NT2/D1 (cell line): ENCODE data around the gene AOX1.

Source experiments
- SUZ12 ChIP-seq: IDR thresholded peaks from 2 replicates; pipeline ENCODE4 v1.6.1; 2011; ENCODE audit not compliant: insufficient read length, insufficient read depth; ENCODE audit errors: extremely low read depth
- YY1 ChIP-seq: IDR thresholded peaks from 2 replicates; pipeline ENCODE4 v1.6.1; 2011; ENCODE audit not compliant: insufficient read length, insufficient read depth

GRCh38 chr2:200619279-200619678 lies 33.5 kb downstream of the AOX1 start:
- TF ChIP-seq YY1 (no peak), SUZ12 (no peak)
